Brain pericyte (primary cell): ENCODE measurements around the gene MAX.

ENCODE experiments used
- DNase-seq: peaks from one replicate; pipeline ENCODE4 v3.0.0-alpha.2; 2012; ENCODE audit warnings: low read depth, low spot score

MAX gene

GRCh38 chr14:65073605-65074201, 28.6 kb downstream of the MAX start:
- DNase-seq, result no peak

GRCh38 chr14:65072937-65073336, 29.4 kb downstream of the MAX start:
- DNase-seq, result no peak

- DNase-seq, result no peak
Observed at GRCh38 chr14:65072256-65072655, 30.1 kb downstream of the MAX start.

GRCh38 chr14:65071544-65071943, 30.8 kb downstream of the MAX start:
- DNase-seq, result no peak

GRCh38 chr14:65070471-65070976, 31.8 kb downstream of the MAX start:
- DNase-seq, result no peak

GRCh38 chr14:65069874-65070413, 32.4 kb downstream of the MAX start:
- no peak for DNase-seq

- no peak for DNase-seq
Observed at GRCh38 chr14:65065719-65066118, 36.6 kb downstream of the MAX start.

GRCh38 chr14:65062096-65063075, 39.9 kb downstream of the MAX start:
- DNase-seq, result no peak

GRCh38 chr14:65057695-65058094, 44.6 kb downstream of the MAX start:
- no peak for DNase-seq

- DNase-seq, result no peak
Observed at GRCh38 chr14:65054471-65055085, 47.7 kb downstream of the MAX start.

GRCh38 chr14:65053466-65053865, 48.9 kb downstream of the MAX start:
- no peak for DNase-seq

- DNase-seq, result no peak
Observed at GRCh38 chr14:65052832-65053231, 49.5 kb downstream of the MAX start.

- no peak for DNase-seq
Observed at GRCh38 chr14:65045709-65046108, 56.6 kb downstream of the MAX start.

- no peak for DNase-seq
Observed at GRCh38 chr14:65045006-65045405, 57.3 kb downstream of the MAX start.

- DNase-seq, result no peak
Observed at GRCh38 chr14:65044596-65044959, 57.7 kb downstream of the MAX start.

GRCh38 chr14:65043893-65044595, 58.3 kb downstream of the MAX start:
- DNase-seq, result no peak

- no peak for DNase-seq
Observed at GRCh38 chr14:65042731-65043372, 59.5 kb downstream of the MAX start.

- DNase-seq, result no peak
Observed at GRCh38 chr14:65042296-65042695, 60.0 kb downstream of the MAX start.

GRCh38 chr14:65041434-65041915, 60.8 kb downstream of the MAX start:
- no peak for DNase-seq

GRCh38 chr14:65040666-65041433, 61.5 kb downstream of the MAX start:
- DNase-seq, result no peak
